Neuronal stem cell (in vitro differentiated cells): Measurements from ENCODE around the gene TTC38.

Experiments used
- DNase-seq: peaks from one replicate; pipeline ENCODE4 v3.0.0-alpha.2; 2013; ENCODE audit warnings: low spot score
- H2AFZ ChIP-seq: one replicate; pipeline ENCODE4 v1.6.1; 2013; ENCODE audit warnings: mild to moderate bottlenecking, low read length, inconsistent platforms
- H2AK5ac ChIP-seq: 2 replicates; pipeline ENCODE4 v1.6.1; 2013; ENCODE audit warnings: low read depth, mild to moderate bottlenecking, inconsistent platforms, low read length, moderate library complexity, mixed read lengths
- H2BK120ac ChIP-seq: 2 replicates; pipeline ENCODE4 v1.6.1; 2013; ENCODE audit warnings: low read depth, mild to moderate bottlenecking, inconsistent platforms, low read length, moderate library complexity, mixed read lengths
- H2BK12ac ChIP-seq: one replicate; pipeline ENCODE4 v1.6.1; 2013; ENCODE audit warnings: low read length, inconsistent platforms
- H2BK15ac ChIP-seq: 2 replicates; pipeline ENCODE4 v1.6.1; 2013; ENCODE audit warnings: mild to moderate bottlenecking, low read length, inconsistent platforms, mixed read lengths
- H2BK5ac ChIP-seq: one replicate; pipeline ENCODE4 v1.6.1; 2013; ENCODE audit warnings: inconsistent platforms, mild to moderate bottlenecking, low read length, moderate library complexity
- H3K14ac ChIP-seq: one replicate; pipeline ENCODE4 v1.6.1; 2013; ENCODE audit warnings: low read length, inconsistent platforms
- H3K18ac ChIP-seq: 2 replicates; pipeline ENCODE4 v1.6.1; 2013; ENCODE audit warnings: low read length, inconsistent platforms
- H3K23ac ChIP-seq: 2 replicates; pipeline ENCODE4 v1.6.1; 2013; ENCODE audit warnings: low read depth, mild to moderate bottlenecking, mixed read lengths, low read length, inconsistent platforms; ENCODE audit not compliant: poor library complexity
- H3K27ac ChIP-seq: replicated peaks from 3 replicates; pipeline ENCODE4 v1.5.1; 2013; ENCODE audit warnings: low read length, inconsistent platforms
- H3K27me3 ChIP-seq, 3 experiments: 2 replicates each; pipeline ENCODE4 v1.6.1; 2013; ENCODE audit warnings: low read length in 3 of 3, mild to moderate bottlenecking in 2 of 3, inconsistent platforms in 1 of 3, low read depth in 1 of 3, mixed read lengths in 1 of 3, moderate library complexity in 1 of 3; ENCODE audit not compliant: control insufficient read depth in 3 of 3, insufficient read depth in 3 of 3
- H3K36me3 ChIP-seq, 2 donors: replicated peaks in 1 of 2; 2 replicates each; pipeline ENCODE4 v1.6.1; 2013; ENCODE audit warnings: low read length in 2 of 2; ENCODE audit not compliant: control insufficient read depth in 2 of 2, insufficient read depth in 2 of 2
- H3K4ac ChIP-seq: 2 replicates; pipeline ENCODE4 v1.6.1; 2013; ENCODE audit warnings: inconsistent platforms, mild to moderate bottlenecking, low read length, moderate library complexity
- H3K4me1 ChIP-seq, 2 donors: 1 replicate in 1 of 2; 2 replicates in 1 of 2; pipeline ENCODE4 v1.6.1; 2013; ENCODE audit warnings: low read length in 2 of 2, low read depth in 1 of 2; ENCODE audit not compliant: control insufficient read depth in 2 of 2, insufficient read depth in 1 of 2
- H3K4me2 ChIP-seq: one replicate; pipeline ENCODE4 v1.6.1; 2013; ENCODE audit warnings: mild to moderate bottlenecking, low read length, inconsistent platforms; ENCODE audit not compliant: insufficient read depth, poor library complexity, severe bottlenecking
- H3K4me3 ChIP-seq, 2 donors: 2 replicates each; pipeline ENCODE4 v1.5.1; 2013; ENCODE audit warnings: low read length in 2 of 2, mild to moderate bottlenecking in 2 of 2, inconsistent platforms in 1 of 2, moderate library complexity in 1 of 2
- H3K79me1 ChIP-seq: one replicate; pipeline ENCODE4 v1.6.1; 2013; ENCODE audit warnings: low read depth, mild to moderate bottlenecking, inconsistent platforms, low read length, moderate library complexity
- H3K9ac ChIP-seq: one replicate; pipeline ENCODE4 v1.6.1; 2013; ENCODE audit warnings: mild to moderate bottlenecking, low read depth, low read length, inconsistent platforms; ENCODE audit not compliant: poor library complexity
- H3K9me3 ChIP-seq, 2 donors: replicated peaks in 1 of 2; 2 replicates each; pipeline versions ENCODE3 to v1.6.1; 2013; ENCODE audit warnings: low read length in 2 of 2, mild to moderate bottlenecking in 2 of 2, inconsistent platforms in 1 of 2, low read depth in 1 of 2, mixed read lengths in 1 of 2, moderate library complexity in 1 of 2; ENCODE audit not compliant: control insufficient read depth in 2 of 2, insufficient read depth in 1 of 2
- H4K8ac ChIP-seq: one replicate; pipeline ENCODE4 v1.6.1; 2013; ENCODE audit warnings: low read depth, mild to moderate bottlenecking, inconsistent platforms, low read length, moderate library complexity
- H4K91ac ChIP-seq: one replicate; pipeline ENCODE4 v1.6.1; 2013; ENCODE audit warnings: low read length, low read depth, mild to moderate bottlenecking, inconsistent platforms; ENCODE audit not compliant: poor library complexity
- WGBS, 2 donors: extraction: QIAGEN DNeasy Blood & Tissue Kit; methylation state at CpG; one replicate each; pipeline ENCODE4 v1.1.7; 2013; ENCODE audit warnings: missing lambda C conversion rate in 2 of 2, mixed read lengths in 1 of 2; ENCODE audit not compliant: insufficient read length in 2 of 2, insufficient replicate concordance in 1 of 2; ENCODE audit errors: extremely low coverage in 2 of 2; 5-methylcytosine and 5-hydroxymethylcytosine counted together

TTC38 gene

DNA sequence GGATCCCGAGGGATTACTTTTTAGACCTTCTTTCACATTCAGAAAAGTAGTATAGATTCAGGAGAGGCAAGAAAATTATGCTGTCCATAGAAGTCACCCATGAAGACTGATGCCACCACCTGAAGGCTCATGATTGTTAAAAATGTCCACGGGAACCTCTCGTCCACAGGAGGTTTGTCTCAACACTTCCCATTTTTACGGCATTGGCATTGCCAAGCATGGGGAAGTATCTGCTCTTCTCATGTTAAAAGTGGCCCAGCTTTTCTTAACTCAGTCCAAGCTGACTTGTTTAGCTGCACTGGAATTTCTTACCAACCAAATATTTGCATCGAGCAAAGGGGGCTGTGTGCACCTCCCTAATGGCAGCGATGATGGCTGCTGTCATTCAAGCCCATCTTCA, 27.3 kb upstream of the TTC38 start:
- Histone ChIP-seq H3K4me3 (no peak overlapping the region), H3K4ac (no peak overlapping the region), H3K4me1 (no peaks in the 10 kb centered on the region), H3K14ac (no peak overlapping the region), H3K23ac (no peak overlapping the region), H3K36me3 (peaks cover 2 to 17% of the 10 kb centered on the region in 2 donors), H3K79me1 (peaks cover 1% of the 10 kb centered on the region), H3K18ac (no peak overlapping the region), H2AFZ (no peak overlapping the region), H3K4me2 (no peak overlapping the region), H3K27me3 (no peaks in the 10 kb centered on the region), H2BK15ac (no peak overlapping the region), H3K9me3 (no peaks in the 10 kb centered on the region), H2BK5ac (no peak overlapping the region), H3K9ac (no peak overlapping the region), H2AK5ac (no peak overlapping the region), H4K8ac (no peak overlapping the region), H3K27ac (no peak overlapping the region), H2BK120ac (no peak overlapping the region), H4K91ac (no peak overlapping the region), H2BK12ac (no peak overlapping the region)
- whole genome bisulfite sequencing, 2 donors, result no CpG with 5 or more reads among the region's 6 CpGs
- no peak for DNase-seq

DNA sequence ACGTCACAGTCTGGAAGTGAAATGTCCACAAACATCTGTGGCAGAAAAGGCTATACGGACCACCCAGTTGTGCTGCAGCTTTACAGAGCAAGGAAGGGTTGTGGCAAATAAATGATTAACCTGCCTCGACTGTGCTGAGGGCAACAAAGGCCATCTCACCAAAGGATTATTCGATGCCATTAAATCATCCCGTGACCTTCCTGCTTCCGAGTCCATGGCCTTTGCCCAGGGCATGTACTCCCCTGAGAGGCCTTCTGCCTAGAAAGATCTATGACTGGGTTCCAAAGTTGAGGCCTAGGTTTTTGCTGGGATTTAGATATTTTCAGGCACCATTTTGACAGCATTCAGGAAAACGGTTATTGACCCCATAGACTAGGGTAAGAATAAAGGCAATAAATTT, 26.9 kb upstream of the TTC38 start:
- Histone ChIP-seq H2BK120ac (no peak overlapping the region), H3K9ac (no peak overlapping the region), H2BK15ac (no peak overlapping the region), H2BK12ac (no peak overlapping the region), H3K79me1 (peaks cover 1% of the 10 kb centered on the region), H3K4me2 (no peak overlapping the region), H3K27ac (no peak overlapping the region), H2AK5ac (no peak overlapping the region), H3K4me1 (no peaks in the 10 kb centered on the region), H3K27me3 (no peaks in the 10 kb centered on the region), H3K4me3 (no peak overlapping the region), H3K23ac (no peak overlapping the region), H2AFZ (no peak overlapping the region), H4K8ac (no peak overlapping the region), H3K14ac (no peak overlapping the region), H3K18ac (no peak overlapping the region), H4K91ac (no peak overlapping the region), H2BK5ac (no peak overlapping the region), H3K36me3 (peaks cover 2 to 17% of the 10 kb centered on the region in 2 donors), H3K9me3 (no peaks in the 10 kb centered on the region), H3K4ac (no peak overlapping the region)
- WGBS, 2 donors, result no CpG with 5 or more reads among the region's 7 CpGs
- DNase-seq, result no peak

DNA sequence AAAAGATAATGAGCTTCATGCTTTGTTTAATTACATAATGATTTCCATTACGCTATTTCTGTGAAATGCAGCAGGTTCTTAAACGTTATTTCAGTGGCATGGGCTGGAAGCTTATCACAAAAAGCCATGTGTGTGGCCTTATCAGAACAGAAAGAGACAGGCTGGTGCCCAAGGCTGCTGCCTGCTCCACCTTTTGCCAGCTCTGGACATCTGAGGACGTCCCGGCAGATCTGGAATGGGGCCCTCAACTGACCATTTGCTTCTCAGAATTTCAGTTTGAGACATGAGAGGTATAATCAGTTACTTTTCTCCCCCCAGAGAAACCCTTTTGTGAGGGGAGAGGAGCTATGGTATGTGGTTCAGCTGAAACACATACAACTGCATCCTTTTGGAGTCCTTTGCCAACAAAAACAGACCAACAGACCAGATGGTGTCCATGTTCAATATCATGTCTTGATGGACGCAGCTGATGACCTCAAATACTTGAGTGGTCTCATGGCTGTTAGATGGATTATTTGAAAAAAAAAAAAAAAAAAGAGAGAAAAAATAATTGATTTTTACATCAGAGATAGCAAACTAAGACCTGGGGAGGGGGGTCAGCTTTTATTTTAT, 26.3 kb upstream of the TTC38 start:
- no peaks in the 10 kb centered on the region for H3K4me1 ChIP-seq
- H3K9ac ChIP-seq, result no peak overlapping the region
- H2AFZ ChIP-seq, result no peak overlapping the region
- H3K36me3 ChIP-seq, result peaks cover 2 to 17% of the 10 kb centered on the region in 2 donors
- H3K9me3 ChIP-seq, result no peaks in the 10 kb centered on the region
- no peak overlapping the region for H4K8ac ChIP-seq
- H3K14ac ChIP-seq, result no peak overlapping the region
- no peak overlapping the region for H2BK15ac ChIP-seq
- H3K4me2 ChIP-seq, result no peak overlapping the region
- H2BK5ac ChIP-seq, result no peak overlapping the region
- H2AK5ac ChIP-seq, result no peak overlapping the region
- no peak overlapping the region for H3K18ac ChIP-seq
- WGBS, 2 donors, result no CpG with 5 or more reads among the region's 5 CpGs
- no peak overlapping the region for H2BK12ac ChIP-seq
- H2BK120ac ChIP-seq, result no peak overlapping the region
- no peak overlapping the region for H3K27ac ChIP-seq
- no peaks in the 10 kb centered on the region for H3K27me3 ChIP-seq
- no peak overlapping the region for H3K4ac ChIP-seq
- no peak for DNase-seq
- H4K91ac ChIP-seq, result no peak overlapping the region
- peaks cover 1% of the 10 kb centered on the region for H3K79me1 ChIP-seq
- H3K4me3 ChIP-seq, result no peak overlapping the region
- no peak overlapping the region for H3K23ac ChIP-seq

DNA sequence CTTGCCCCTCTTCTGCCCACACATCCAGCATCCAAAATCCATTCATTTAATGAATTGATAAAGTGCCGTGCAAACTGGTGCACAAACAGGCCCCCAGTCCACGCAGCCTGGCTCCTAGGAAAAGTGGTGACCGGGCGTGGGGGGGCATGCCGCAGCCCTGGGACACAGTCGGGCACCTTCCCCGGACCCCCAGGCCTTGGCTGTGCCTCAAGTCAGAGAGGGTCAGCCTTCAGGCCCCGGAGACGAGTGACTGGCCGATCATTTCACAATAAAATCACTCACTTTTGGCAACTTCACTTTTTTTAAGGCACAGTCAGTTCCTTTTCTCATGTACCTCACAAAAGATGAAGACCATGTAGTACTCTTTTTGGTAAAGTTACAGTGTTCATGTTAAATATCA, 25.7 kb upstream of the TTC38 start:
- Histone ChIP-seq H2AK5ac (no peak overlapping the region), H2BK12ac (no peak overlapping the region), H3K14ac (no peak overlapping the region), H3K4ac (no peak overlapping the region), H3K9me3 (no peaks in the 10 kb centered on the region), H3K4me1 (no peaks in the 10 kb centered on the region), H3K4me2 (no peak overlapping the region), H2AFZ (no peak overlapping the region), H3K18ac (no peak overlapping the region), H3K23ac (no peak overlapping the region), H3K27me3 (no peaks in the 10 kb centered on the region), H3K4me3 (no peak overlapping the region), H3K27ac (no peak overlapping the region), H3K79me1 (peaks cover 1% of the 10 kb centered on the region), H2BK5ac (no peak overlapping the region), H2BK15ac (no peak overlapping the region), H4K91ac (no peak overlapping the region), H3K36me3 (peaks cover 2 to 20% of the 10 kb centered on the region in 2 donors), H3K9ac (no peak overlapping the region), H4K8ac (no peak overlapping the region), H2BK120ac (no peak overlapping the region)
- no CpG with 5 or more reads among the region's 10 CpGs for WGBS, 2 donors
- no peak for DNase-seq
